HepG2 (cell line): Measurements from ENCODE around the gene KIZ. TPM values are rescaled to one million over a fixed set of nuclear protein-coding genes. Genes with fewer than 3 reads are reported as not detected.

Source experiments
- ATAC-seq: fragments of 200-7000 bp; cut with Tn5 transposase; 3 replicates; pipeline ENCODE4 v1.9.1; 2020; ENCODE audit warnings: mild to moderate bottlenecking, moderate library complexity
- BruUV-seq: library from RNA; stranded (reverse); fragments of 400-500 nt; replicated peaks from 2 replicates; lab custom pipeline; 2021; lab: Mats Ljungman, UMichigan
- CTCF ChIA-PET: fragments of 300-600 bp; formaldehyde crosslinking; extraction: SDS; loops from one replicate; lab custom pipeline; 2021; ENCODE audit warnings: low total read pairs, inconsistent platforms, low intra/inter-chr PET ratio; lab: Yijun Ruan, JAX
- POLR2A ChIA-PET: fragments of 350-600 bp; sonication (Branson Sonifier 250); formaldehyde crosslinking; loops from one replicate; lab custom pipeline; 2020; ENCODE audit warnings: antibody characterized with exemption, inconsistent platforms; lab: Yijun Ruan, JAX
- DNase-seq: peaks from one replicate; pipeline ENCODE4 v3.0.0-alpha.2; 2015; ENCODE audit warnings: low spot score
- FAIRE-seq: peaks from 3 replicates; lab custom pipeline; 2011; peaks lifted over from hg19 to GRCh38; lab: Jason Lieb, UNC
- H2AFZ ChIP-seq: one replicate; pipeline ENCODE4 v1.6.1; 2011; ENCODE audit warnings: low read length, inconsistent platforms
- H3K27ac ChIP-seq: fragments of 300-600 bp; 3 replicates; pipeline ENCODE4 v1.8.0; 2011; ENCODE audit warnings: mixed run types, mild to moderate bottlenecking, mixed read lengths, low read length, inconsistent platforms; ENCODE audit not compliant: insufficient read depth; ENCODE audit errors: extremely low read length
- H3K27me3 ChIP-seq, 2 experiments: fragments of 200-600 bp in 1 of 2; 2 replicates in 1 of 2; 3 replicates in 1 of 2; pipeline versions ENCODE4 v1.6.0 to v1.8.0; 2011; ENCODE audit warnings: low read length in 2 of 2, mild to moderate bottlenecking in 2 of 2, moderate library complexity in 2 of 2, inconsistent platforms in 1 of 2; ENCODE audit not compliant: insufficient read depth in 2 of 2, control insufficient read depth in 1 of 2
- H3K36me3 ChIP-seq, 2 experiments: fragments of 200-600 bp in 1 of 2; replicated peaks in 1 of 2; 2 replicates in 1 of 2; 3 replicates in 1 of 2; pipeline versions ENCODE4 v1.5.1 to v1.8.0; 2011; ENCODE audit warnings: low read length in 2 of 2, inconsistent platforms in 1 of 2; ENCODE audit not compliant: insufficient read depth in 2 of 2, control insufficient read depth in 1 of 2
- H3K4me1 ChIP-seq: 2 replicates; pipeline ENCODE4 v1.5.1; 2012; ENCODE audit warnings: low read length, inconsistent platforms; ENCODE audit not compliant: insufficient read depth
- H3K4me2 ChIP-seq: 2 replicates; pipeline ENCODE4 v1.6.0; 2011; ENCODE audit warnings: low read depth, low read length, inconsistent platforms
- H3K4me3 ChIP-seq, 3 experiments: fragments of 200-600 bp in 1 of 3; sonication (generic), shearing (Covaris generic) in 1 of 3; replicated peaks in 1 of 3; 2 replicates each; pipeline ENCODE4 v1.5.1; 2011 to 2016; ENCODE audit warnings: low read length in 3 of 3, inconsistent platforms in 2 of 3, low read depth in 2 of 3, mild to moderate bottlenecking in 2 of 3, control low read depth in 1 of 3, mixed read lengths in 1 of 3; ENCODE audit not compliant: insufficient read depth in 1 of 3
- H3K79me2 ChIP-seq: one replicate; pipeline ENCODE4 v1.6.1; 2011; ENCODE audit warnings: low read length, inconsistent platforms; ENCODE audit not compliant: insufficient read depth
- H3K9ac ChIP-seq: 2 replicates; pipeline ENCODE4 v1.6.0; 2011; ENCODE audit warnings: mild to moderate bottlenecking, low read depth, low read length, inconsistent platforms; ENCODE audit not compliant: insufficient read depth
- H3K9me3 ChIP-seq: 2 replicates; pipeline ENCODE4 v1.5.1; 2012; ENCODE audit warnings: mild to moderate bottlenecking, low read length
- H4K20me1 ChIP-seq: 2 replicates; pipeline ENCODE4 v1.6.0; 2011; ENCODE audit warnings: inconsistent platforms, mild to moderate bottlenecking, low read length, moderate library complexity; ENCODE audit not compliant: insufficient read depth
- FOXC1 ChIP-seq: sonication (generic); formaldehyde crosslinking; IDR thresholded peaks from 2 replicates; pipeline ENCODE4 v1.8.0; 2022; ENCODE audit warnings: mild to moderate bottlenecking, missing genetic modification reagents, borderline replicate concordance
- KDM5A ChIP-seq: fragments of 200-600 bp; sonication (generic); IDR thresholded peaks from 2 replicates; pipeline ENCODE4 v1.7.0; 2018; ENCODE audit warnings: antibody characterized with exemption, mild to moderate bottlenecking, low read length, borderline replicate concordance
- PCBP1 ChIP-seq: fragments of 200-400 bp; formaldehyde crosslinking; IDR thresholded peaks from 2 replicates; pipeline ENCODE4 v1.6.1; 2017; ENCODE audit warnings: mild to moderate bottlenecking, low read depth, low read length, borderline replicate concordance
- RNF2 ChIP-seq: fragments of 450-650 bp; conservative IDR thresholded peaks from 2 replicates; pipeline ENCODE4 v1.6.1; 2016; ENCODE audit warnings: low read depth
- SIX1 ChIP-seq: sonication (generic); formaldehyde crosslinking; IDR thresholded peaks from 2 replicates; pipeline ENCODE4 v1.4.0; 2020; ENCODE audit warnings: missing genetic modification reagents, borderline replicate concordance
- SMARCC2 ChIP-seq: fragments of 450-650 bp; IDR thresholded peaks from 2 replicates; pipeline ENCODE4 v1.6.1; 2017; ENCODE audit warnings: antibody characterized with exemption, mild to moderate bottlenecking
- ZNF431 ChIP-seq: sonication (generic); formaldehyde crosslinking; IDR thresholded peaks from 2 replicates; pipeline ENCODE4 v1.9.0; 2022; ENCODE audit warnings: missing genetic modification reagents, low read depth, mild to moderate bottlenecking, borderline replicate concordance
- ZNF713 ChIP-seq: sonication (generic); formaldehyde crosslinking; IDR thresholded peaks from 2 replicates; pipeline ENCODE4 v1.4.0; 2020; ENCODE audit warnings: mild to moderate bottlenecking, missing genetic modification reagents
- WGBS: methylation state at CpG from one replicate; pipeline ENCODE4 v1.1.6; 2017; ENCODE audit warnings: low lambda C conversion rate; 5-methylcytosine and 5-hydroxymethylcytosine counted together
- in situ Hi-C: cut with HindIII; loops from 2 replicates; pipeline ENCODE4 v1.10.0; 2017; ENCODE audit warnings: low pct_unique_long_range_greater_than_20kb; ENCODE audit not compliant: extremely low pct_ligation_motif_present
- intact Hi-C: fragments of 100-400 bp; cut with micrococcal nuclease; formaldehyde crosslinking; loops from one replicate; pipeline ENCODE4 v1.10.0; 2022; ENCODE audit not compliant: unreplicated experiment
- polyA plus RNA-seq, 8 experiments: library from polyadenylated mRNA; depleted of rRNA in 3 of 8; stranded (reverse) in 7 of 8; unstranded in 1 of 8; fragments of >200 nt; fragmentation: Illumina TruSeq in 4 of 8; extraction: Trizol in 4 of 8; gene quantifications; 2 replicates each; pipeline versions ENCODE4 v1.2.1 to v1.2.3, GENCODE V29; 2011 to 2016; ENCODE audit warnings: low read depth in 4 of 8, missing spikeins in 1 of 8, mixed read lengths in 1 of 8; ENCODE audit not compliant: insufficient read depth in 1 of 8
- total RNA-seq, 5 experiments: library from RNA; depleted of rRNA; stranded (reverse); fragments of >200 nt; fragmentation: Illumina TruSeq; extraction: Trizol; gene quantifications; 2 replicates each; pipeline ENCODE4 v1.2.3, GENCODE V29; 2016; ENCODE audit warnings: low read depth in 1 of 5
- TF ChIP-seq, protein P1 (sequence below): sonication (generic); formaldehyde crosslinking; IDR thresholded peaks from 2 replicates; pipeline ENCODE4 v1.5.0; 2020; ENCODE audit warnings: missing genetic modification reagents

Gene KIZ
- total and polyA plus RNA-seq, 2 of the 13 experiments (the other 11 are each of a cell fraction or from before 2014, with no cell fraction given), result 46.3 to 114 TPM

DNA sequence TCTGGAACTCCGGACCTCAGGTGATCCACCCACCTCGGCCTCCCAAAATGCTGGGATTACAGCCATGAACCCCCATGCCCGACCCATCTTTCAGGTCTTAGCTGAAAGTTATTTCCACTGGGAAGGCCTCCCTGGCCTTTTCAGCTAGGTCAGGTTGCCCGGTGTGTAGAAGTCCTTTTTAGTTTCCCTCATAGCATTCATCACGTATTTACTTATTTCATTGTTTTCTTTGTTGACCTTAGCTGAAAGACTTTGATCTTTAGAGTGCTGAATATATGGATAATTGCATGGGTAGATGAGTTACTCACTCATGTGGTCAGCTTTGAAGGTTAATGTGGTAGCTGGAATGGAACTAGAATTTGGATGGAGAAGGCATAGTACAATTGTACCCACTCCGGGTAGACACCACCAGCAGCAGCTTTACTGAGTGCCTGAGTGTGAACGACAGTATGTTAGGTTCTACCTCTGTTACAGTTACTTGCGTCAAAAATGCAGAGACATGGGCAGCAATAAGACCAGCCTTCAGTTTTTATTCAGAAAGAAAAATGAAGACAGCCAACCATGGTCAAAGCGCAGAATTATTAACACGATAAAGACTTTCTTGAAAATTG, 9.1 kb downstream of the KIZ start (continued):
- TF ChIP-seq, protein P1, sequence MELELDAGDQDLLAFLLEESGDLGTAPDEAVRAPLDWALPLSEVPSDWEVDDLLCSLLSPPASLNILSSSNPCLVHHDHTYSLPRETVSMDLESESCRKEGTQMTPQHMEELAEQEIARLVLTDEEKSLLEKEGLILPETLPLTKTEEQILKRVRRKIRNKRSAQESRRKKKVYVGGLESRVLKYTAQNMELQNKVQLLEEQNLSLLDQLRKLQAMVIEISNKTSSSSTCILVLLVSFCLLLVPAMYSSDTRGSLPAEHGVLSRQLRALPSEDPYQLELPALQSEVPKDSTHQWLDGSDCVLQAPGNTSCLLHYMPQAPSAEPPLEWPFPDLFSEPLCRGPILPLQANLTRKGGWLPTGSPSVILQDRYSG (CRISPR knock-in tag), result no peak
- TF ChIP-seq KDM5A, result peak; percentile 73; the same call in 1 of the 2 replicates

DNA sequence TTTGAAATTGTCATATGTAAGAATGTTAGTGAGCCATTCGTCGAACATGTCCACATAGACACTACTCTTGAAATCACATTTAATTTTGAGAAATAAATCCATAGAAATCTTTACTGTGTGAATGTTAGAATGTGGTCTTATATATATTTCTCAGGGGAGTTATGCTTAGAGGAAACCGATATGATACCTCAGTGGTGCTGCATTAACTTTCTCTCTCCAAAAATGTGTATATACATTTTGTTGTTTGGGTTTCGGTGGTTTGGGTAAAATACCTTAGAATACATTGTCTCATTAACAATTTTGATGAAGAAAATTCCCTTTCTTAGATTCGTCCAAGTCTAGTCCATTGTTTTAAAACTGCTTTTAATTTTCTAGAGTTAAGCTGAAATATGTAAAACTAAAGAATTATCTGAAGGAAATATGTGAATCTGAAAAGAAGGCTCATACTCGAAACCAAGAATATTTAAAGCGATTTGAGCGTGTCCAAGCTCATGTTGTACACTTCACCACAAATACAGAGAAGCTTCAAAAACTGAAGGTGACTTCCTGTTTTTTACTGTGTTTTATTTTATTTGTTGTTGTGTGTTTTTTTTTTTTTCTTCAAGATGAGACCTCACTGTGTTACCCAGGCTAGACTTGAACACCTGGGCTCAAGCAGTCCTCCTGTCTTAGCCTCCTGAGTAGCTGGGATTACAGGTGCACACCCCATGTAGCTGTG, 10.3 kb downstream of the KIZ start:
- in situ Hi-C loops (no loop called here), intact Hi-C loops (loop anchor here (5.0 kb wide), 3 partner anchors 39 to 166 kb away; partner anchors contain the start of gene XRN2)
- no peak for TF ChIP-seq RNF2
- TF ChIP-seq FOXC1 (CRISPR knock-in tag), result no peak
- TF ChIP-seq ZNF713, result no peak
- no peak for TF ChIP-seq ZNF431 (CRISPR knock-in tag)
- no peak for TF ChIP-seq SIX1 (CRISPR knock-in tag)
- TF ChIP-seq SMARCC2, result no peak
- no peak for TF ChIP-seq PCBP1
- H3K27me3 ChIP-seq, result no peaks in the 10 kb centered on the region
- peaks cover 75% of the 10 kb centered on the region for H3K4me1 ChIP-seq
- DNase-seq (no peak), ATAC-seq (no peak), FAIRE-seq (no peak)
- BruUV-seq, result no TSS peak
- no peak overlapping the region for H3K4me3 ChIP-seq
- POLR2A ChIA-PET, result interaction anchor here (0.7 to 1.5 kb wide), 2 partner anchors 11 to 393 kb away, joined by 3 to 8 read pairs; partner anchors contain the start of gene KIZ
- H3K36me3 ChIP-seq, result peaks cover 21 to 61% of the 10 kb centered on the region in 2 experiments
- CTCF ChIA-PET, result no interaction called here
- 96% methylated on average over 8 of the region's 8 CpGs for WGBS
- no peak overlapping the region for H3K9ac ChIP-seq
- H2AFZ ChIP-seq, result no peak overlapping the region
- no peaks in the 10 kb centered on the region for H3K9me3 ChIP-seq
- H3K27ac ChIP-seq, result peak overlapping the region; percentile 77
- H4K20me1 ChIP-seq, result no peaks in the 10 kb centered on the region
- no peak overlapping the region for H3K4me2 ChIP-seq
- H3K79me2 ChIP-seq, result peaks cover 25% of the 10 kb centered on the region
